Fibroblast of upper back skin (primary cell): ENCODE data around the gene RGL3.
"Not testable (repeated sequence)": the region's sequence is repeated elsewhere in the genome, so short reads cannot be mapped to it uniquely, and the experiment has no call there.

Source experiments
- DNase-seq: peaks from one replicate; pipeline ENCODE4 v3.0.0-alpha.2; 2013

The RGL3 gene

GRCh38 chr19:11359421-11359820 is 59.7 kb downstream of the RGL3 start:
- DNase-seq = no peak

- DNase-seq = no peak
Measured at GRCh38 chr19:11356676-11357550, 62.2 kb downstream of the RGL3 start.

GRCh38 chr19:11356074-11356397 is 63.1 kb downstream of the RGL3 start:
- DNase-seq = no peak

GRCh38 chr19:11355160-11356073 is 63.7 kb downstream of the RGL3 start, which contains the start of gene PLPPR2:
Gene PLPPR2 (plus strand): TSS chr19:11355432. CDS start chr19:11357674, 2,242 bp downstream.
- DNase-seq = peak; percentile 91

GRCh38 chr19:11354102-11354501 is 65.0 kb downstream of the RGL3 start:
- not testable (repeated sequence) for DNase-seq

- no peak for DNase-seq
Measured at GRCh38 chr19:11349171-11349570, 69.9 kb downstream of the RGL3 start.

GRCh38 chr19:11347546-11348039 is 71.5 kb downstream of the RGL3 start:
- no peak for DNase-seq

GRCh38 chr19:11346104-11346940 is 72.8 kb downstream of the RGL3 start, which contains the start of the genes CCDC159 and TMEM205:
Gene CCDC159 (plus strand): TSS chr19:11346519. CDS start chr19:11346607, 88 bp downstream.
Gene TMEM205 (minus strand): TSS chr19:11346268. CDS start chr19:11345619, 649 bp downstream.
- DNase-seq = peak; percentile 99

- DNase-seq = no peak
Measured at GRCh38 chr19:11345122-11345803, 73.9 kb downstream of the RGL3 start.
